GM18519 (cell line): ENCODE measurements around the gene CACNA1C.

Experiments used
- ATAC-seq: cut with Tn5 transposase; IDR thresholded peaks from one replicate; pipeline ENCODE4 v1.9.1; 2021; ENCODE audit warnings: mild to moderate bottlenecking, moderate library complexity; ENCODE audit not compliant: unreplicated experiment, low FRiP score

The CACNA1C gene

DNA sequence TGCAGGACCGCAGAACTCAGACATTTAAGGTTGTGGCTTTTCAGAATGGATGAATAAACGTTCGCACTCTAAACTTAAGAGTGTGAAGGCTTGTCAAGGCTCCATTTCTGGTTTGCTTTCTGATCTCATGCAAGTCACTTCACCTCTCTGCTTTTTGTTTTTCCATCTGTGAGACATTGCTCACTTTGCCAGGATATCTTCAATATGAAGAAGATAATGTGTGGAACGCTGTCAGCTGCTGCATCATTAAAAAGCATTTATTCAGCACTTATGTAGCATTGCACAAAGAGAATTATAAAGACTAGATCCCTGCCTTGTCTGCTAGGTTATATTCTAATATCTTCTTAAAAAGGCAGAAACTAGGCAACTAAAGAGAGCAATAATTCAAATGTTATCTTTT, 172.2 kb downstream of the CACNA1C start:
- no peak for ATAC-seq

DNA sequence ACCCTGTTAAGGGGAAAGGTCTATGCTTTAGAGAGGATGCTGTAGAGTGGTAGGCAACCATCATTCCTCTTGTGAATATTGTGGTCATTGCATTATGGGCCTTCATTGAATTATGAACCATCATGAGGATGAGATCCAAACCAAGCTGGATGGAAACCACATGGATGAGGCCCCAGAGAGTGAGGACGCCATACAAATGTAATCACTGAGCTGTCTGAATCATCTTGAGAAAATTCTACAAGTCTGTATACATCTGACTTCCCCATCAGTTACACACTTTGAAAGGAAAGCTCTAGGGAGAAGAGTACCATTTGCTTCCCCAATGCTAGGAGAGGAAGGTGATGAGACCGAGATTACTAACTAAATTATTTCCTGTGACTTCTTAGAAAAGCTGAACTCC, 172.9 kb downstream of the CACNA1C start:
- ATAC-seq: no peak

DNA sequence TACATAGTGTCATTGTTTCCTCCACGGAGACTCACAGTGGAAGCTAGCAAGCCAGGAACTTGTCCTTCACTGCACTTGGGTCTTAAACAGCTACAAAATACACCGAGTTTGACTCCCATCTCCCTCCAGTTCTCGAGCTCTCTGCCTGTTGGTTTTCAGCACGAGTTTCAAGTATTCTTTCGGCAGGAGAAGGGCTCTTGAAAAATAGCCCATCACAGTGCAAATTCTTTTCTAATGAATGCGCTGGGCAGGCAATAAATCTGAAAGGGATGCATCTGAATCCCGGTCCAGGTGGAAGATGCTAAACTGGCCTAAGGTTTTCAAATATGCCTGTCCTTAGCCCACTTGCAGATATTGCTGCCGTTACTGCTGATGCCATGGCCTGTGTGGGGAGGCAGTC, 173.9 kb downstream of the CACNA1C start:
- ATAC-seq: no peak

DNA sequence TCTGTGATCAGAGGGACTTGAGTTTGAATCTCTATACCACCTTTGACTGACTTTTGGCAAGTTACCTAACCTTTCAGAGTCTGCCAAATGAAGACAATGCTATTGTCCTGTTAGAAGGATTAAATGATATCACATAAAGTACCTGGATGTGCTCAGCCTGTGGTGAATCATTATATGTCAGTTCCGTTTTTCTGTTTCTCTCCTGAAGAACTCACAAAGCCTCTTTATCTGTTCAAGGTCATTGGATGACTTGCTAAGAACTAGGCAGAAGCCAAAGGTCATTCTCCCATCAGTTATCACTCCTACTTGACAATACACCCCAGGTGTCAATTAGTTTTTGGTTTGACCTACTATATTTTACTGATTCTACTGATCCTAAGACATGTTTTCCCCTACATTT, 174.6 kb downstream of the CACNA1C start:
- ATAC-seq: no peak

DNA sequence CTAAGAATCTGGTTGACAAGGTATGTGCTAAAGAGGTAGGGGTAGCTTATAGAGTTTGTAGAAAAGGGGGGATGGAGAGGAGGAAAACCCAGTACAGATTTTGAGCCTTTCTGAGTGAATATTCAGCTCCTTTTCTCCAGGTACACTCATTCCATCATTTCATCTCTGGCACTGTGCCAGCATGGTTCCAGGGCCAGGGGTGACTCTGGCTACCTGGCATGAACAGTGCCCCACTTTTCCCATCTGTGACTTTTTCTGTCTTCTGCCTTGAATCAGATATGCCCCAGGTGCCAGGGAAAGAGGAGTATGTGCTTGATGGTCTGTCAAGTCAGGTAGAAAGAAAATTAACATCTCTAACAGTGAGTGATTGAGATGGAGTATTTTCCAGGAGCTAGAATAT, 175.7 kb downstream of the CACNA1C start:
- no peak for ATAC-seq

DNA sequence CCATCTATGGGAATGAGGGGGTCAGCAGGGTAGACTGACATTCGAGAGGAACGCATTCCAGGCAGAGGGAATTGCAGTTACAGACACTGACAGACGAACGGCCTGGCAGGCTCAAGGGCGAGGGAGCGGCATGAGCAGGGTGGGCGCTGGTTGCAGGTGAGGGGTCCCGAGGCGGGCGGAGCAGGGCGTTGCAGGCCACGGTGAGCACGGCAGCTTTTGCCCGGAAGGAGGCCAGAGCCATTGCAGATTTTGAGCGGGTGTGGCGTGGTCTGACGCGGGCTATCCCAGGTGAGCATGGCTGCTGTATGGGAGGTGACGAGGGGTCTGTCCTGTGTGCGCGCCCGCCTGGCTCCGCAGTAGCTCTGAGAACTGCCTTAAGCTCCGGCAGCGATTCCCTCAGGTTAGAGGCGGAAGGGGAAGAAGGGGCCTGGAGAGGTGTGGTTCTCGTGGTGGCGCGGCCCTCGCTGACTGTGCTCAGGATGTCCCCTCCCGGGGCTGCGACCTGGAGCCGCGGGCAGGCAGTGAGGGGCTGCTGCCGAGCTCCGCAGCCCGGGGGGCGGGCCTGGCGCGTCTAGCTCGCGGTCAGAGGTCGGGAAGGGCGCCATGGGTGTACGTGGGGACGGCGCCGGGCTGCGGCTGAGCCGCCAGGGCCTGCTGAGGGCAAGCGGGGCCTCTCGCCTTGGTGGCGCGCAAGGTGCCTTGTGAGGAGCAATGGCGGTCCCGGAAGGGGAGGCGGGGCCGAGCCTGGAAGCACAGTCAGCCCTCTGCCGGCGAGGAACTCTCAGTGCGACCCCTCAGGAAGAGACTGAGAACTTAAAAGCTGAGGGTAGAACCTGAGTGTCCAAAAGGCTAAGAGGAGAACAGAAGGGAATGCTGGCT, 177.1 kb downstream of the CACNA1C start:
- ATAC-seq: no peak

GRCh38 chr12:2231011-2231595, 178.3 kb downstream of the CACNA1C start:
- no peak for ATAC-seq

DNA sequence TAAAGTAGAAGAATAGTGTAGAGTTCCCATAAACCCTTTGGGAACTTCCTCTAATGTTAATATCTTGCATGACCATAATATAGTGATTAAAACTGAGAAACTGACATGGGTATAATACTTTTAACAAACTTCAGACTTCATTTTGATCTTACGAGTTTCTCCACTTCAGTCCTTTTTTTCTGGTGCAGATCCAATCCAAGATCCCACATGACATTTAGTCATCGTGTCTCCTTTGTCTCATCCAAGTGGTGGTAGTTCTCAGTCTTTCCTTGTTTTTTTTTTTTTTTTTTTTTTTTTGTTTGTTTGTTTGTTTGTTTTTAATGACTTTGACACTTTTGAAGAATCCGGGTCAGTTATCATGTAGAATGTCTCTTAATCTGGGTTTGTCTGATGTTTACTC, 179.2 kb downstream of the CACNA1C start:
- ATAC-seq: no peak

GRCh38 chr12:2233034-2233433, 180.2 kb downstream of the CACNA1C start:
- ATAC-seq: no peak

DNA sequence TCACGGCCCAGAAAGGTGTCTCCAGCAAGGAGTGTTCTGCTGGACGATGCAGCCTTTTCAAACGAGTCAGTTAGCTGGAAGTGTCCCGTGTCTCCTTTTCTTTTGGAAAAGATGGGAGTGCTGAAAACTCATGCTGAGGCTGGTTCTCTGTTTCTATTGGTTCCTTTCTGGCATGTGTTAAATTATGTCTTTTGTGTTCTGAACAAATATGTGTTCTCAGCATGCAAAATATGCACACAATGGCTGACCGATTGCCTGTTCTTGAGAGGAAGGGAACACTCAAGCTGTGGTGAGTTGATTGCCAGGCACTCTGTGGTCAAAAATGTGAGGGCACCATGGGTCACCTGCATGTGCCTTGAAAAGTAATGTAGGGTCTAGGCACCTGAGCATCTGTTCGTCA, 181.3 kb downstream of the CACNA1C start:
- no peak for ATAC-seq

- no peak for ATAC-seq
Observed at GRCh38 chr12:2234646-2235350, 182.0 kb downstream of the CACNA1C start.

- ATAC-seq: no peak
Observed at GRCh38 chr12:2236506-2237294, 183.9 kb downstream of the CACNA1C start.

DNA sequence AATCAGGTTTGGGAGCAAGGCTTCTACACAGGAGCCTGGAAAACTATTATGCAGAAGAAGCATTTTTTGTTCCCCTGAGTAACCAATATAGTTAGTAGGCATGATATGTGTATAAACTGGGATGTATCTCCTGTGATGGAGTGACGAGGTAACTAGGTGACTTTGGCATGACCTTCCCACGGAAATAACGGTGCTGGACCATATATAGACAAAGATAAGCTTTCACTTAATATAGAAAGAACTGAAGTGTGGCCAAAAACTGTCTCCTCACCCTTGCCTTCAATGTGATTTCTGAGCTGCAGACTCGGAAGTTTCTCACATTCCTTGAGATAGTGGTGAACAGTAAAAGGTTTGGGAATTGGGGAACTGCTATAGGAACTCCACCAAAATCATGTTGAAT, 185.3 kb downstream of the CACNA1C start:
- ATAC-seq: no peak

DNA sequence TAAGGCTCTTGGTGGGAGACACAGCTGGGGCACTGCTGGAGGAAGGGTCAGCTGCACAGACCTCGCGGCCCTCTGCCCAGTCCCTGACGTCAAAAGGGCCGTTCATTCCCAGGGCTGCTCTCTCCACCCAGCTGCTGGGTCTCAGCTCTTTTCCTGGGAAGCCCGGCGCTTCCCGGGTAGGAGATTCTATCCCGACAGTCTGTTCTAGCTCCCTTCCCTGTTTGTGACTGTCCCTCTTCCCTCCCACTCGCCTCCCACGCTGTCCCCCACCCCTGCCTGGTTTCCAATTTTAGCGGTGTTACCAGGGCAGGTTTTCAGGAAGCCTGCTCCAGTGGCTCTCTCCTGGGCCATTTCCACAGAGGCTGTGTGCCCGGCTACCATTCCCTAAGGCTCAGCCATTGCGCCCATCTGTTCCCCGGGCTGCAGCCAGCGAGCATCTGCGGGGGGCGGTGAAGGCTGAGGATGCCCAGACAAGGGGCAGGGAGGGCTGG, 186.6 kb downstream of the CACNA1C start:
- ATAC-seq: no peak

DNA sequence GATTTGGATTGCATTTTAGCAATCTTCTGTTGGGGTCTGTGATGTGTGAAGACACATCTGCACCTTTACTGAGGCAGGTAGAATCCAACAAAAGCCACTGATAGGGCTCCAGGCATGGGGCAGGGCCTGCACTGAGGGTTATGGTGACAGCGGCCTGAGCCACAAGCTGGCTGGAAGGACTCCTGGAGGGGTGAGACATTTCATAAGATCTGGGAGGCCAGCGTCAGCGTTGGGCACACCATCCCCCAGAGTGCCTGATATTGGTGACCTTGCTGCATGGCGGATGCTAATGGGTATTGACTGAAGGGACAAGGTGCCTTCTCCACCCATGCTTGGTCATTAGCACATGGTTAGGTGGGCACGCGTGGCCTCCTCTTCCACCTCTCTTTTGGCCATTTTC, 187.6 kb downstream of the CACNA1C start:
- ATAC-seq: no peak

DNA sequence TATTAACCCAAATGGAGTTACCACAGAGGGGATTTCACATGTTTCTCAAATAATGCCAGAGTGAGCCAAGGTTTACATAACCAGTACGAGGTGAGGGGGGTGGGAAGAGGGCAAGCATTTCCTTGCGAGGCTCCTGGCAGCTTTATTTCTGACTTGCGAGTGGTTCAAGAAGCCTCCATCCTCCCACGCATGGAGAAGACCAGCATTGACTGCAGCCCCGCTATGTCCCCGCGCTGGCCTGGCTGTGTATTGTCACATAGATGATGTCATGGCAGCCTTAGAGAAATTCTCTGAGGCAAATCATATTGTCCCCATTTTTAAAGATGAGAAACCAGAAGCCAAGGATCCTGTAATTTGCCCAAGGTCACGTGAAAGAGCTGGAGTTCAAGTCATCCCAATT, 188.2 kb downstream of the CACNA1C start:
- no peak for ATAC-seq

- no peak for ATAC-seq
Observed at GRCh38 chr12:2242216-2242615, 189.4 kb downstream of the CACNA1C start.

DNA sequence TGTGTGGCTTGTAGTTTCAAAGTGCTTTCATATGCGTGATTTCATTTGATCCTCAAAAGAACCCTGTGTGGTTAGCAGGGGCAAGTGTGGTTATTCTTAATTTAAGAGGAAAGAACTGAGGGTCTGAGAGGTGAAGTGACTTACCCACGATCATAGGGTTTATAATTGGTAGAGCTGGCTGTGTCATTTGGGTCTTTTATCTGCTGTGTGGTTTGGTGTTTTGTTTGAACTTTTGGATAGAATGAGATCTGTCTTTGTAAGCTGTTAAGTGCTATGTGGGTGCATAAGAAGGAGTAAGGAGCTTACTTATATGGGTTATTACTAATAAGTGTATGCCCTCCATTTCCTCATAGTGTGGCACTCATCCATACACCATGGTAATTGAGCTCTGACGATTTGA, 190.0 kb downstream of the CACNA1C start:
- ATAC-seq: no peak

- ATAC-seq: no peak
Observed at GRCh38 chr12:2243275-2243674, 190.5 kb downstream of the CACNA1C start.

GRCh38 chr12:2244013-2244861, 191.4 kb downstream of the CACNA1C start:
- no peak for ATAC-seq
